MCF 10A (cell line): Measurements from ENCODE around the gene PHKG2. TPM values are rescaled to one million over a fixed set of nuclear protein-coding genes. Genes with fewer than 3 reads are reported as not detected.

Experiments used
- BruUV-seq: library from RNA; stranded (reverse); fragments of 400-500 nt; replicated peaks from 2 replicates; lab custom pipeline; 2021; lab: Mats Ljungman, UMichigan
- CTCF ChIA-PET: fragments of 300-600 bp; sonication (Branson Sonifier 250); formaldehyde crosslinking; extraction: SDS; loops from one replicate; lab custom pipeline; 2021; ENCODE audit warnings: antibody characterized with exemption, inconsistent platforms; lab: Yijun Ruan, JAX
- POLR2A ChIA-PET: fragments of 300-600, 350-650 bp; sonication (Branson Sonifier 250); formaldehyde crosslinking; extraction: SDS; loops from one replicate; lab custom pipeline; 2020; ENCODE audit warnings: antibody characterized with exemption, inconsistent platforms; lab: Yijun Ruan, JAX
- DNase-seq: peaks from one replicate; pipeline ENCODE4 v3.0.0-alpha.2; 2018; ENCODE audit not compliant: unreplicated experiment
- H3K27ac Mint-ChIP-seq: one replicate; pipeline ENCODE4 v1.8.0; 2022; ENCODE audit warnings: mild to moderate bottlenecking, low read depth, mixed read lengths; ENCODE audit not compliant: unreplicated experiment
- H3K27me3 Mint-ChIP-seq: one replicate; pipeline ENCODE4 v1.8.0; 2022; ENCODE audit warnings: mixed read lengths; ENCODE audit not compliant: insufficient read depth, unreplicated experiment
- H3K36me3 Mint-ChIP-seq: one replicate; pipeline ENCODE4 v1.8.0; 2022; ENCODE audit warnings: mild to moderate bottlenecking, moderate library complexity, mixed read lengths; ENCODE audit not compliant: insufficient read depth, unreplicated experiment
- H3K4me1 Mint-ChIP-seq: one replicate; pipeline ENCODE4 v1.8.0; 2022; ENCODE audit warnings: mixed read lengths; ENCODE audit not compliant: insufficient read depth, unreplicated experiment
- H3K4me3 Mint-ChIP-seq: one replicate; pipeline ENCODE4 v1.8.0; 2022; ENCODE audit warnings: mild to moderate bottlenecking, moderate library complexity, mixed read lengths; ENCODE audit not compliant: unreplicated experiment
- H3K9me3 Mint-ChIP-seq: one replicate; pipeline ENCODE4 v1.8.0; 2022; ENCODE audit warnings: mixed read lengths; ENCODE audit not compliant: unreplicated experiment
- intact Hi-C: fragments of 100-400 bp; cut with micrococcal nuclease; formaldehyde crosslinking; loops from 2 replicates; pipeline ENCODE4 v1.14.1; 2022
- total RNA-seq: library from RNA; stranded (reverse); gene quantifications from 2 replicates; pipeline ENCODE4 v1.2.3, GENCODE V29; 2022
- TF ChIP-seq, protein P1 (sequence below): fragments of 200-600 bp; IDR thresholded peaks from one replicate; pipeline ENCODE4 v1.8.0; 2022; ENCODE audit warnings: antibody characterized with exemption, mild to moderate bottlenecking; ENCODE audit not compliant: unreplicated experiment

PHKG2 gene
- total RNA-seq, 1 experiment from 2014 or later = 28.4 TPM

DNA sequence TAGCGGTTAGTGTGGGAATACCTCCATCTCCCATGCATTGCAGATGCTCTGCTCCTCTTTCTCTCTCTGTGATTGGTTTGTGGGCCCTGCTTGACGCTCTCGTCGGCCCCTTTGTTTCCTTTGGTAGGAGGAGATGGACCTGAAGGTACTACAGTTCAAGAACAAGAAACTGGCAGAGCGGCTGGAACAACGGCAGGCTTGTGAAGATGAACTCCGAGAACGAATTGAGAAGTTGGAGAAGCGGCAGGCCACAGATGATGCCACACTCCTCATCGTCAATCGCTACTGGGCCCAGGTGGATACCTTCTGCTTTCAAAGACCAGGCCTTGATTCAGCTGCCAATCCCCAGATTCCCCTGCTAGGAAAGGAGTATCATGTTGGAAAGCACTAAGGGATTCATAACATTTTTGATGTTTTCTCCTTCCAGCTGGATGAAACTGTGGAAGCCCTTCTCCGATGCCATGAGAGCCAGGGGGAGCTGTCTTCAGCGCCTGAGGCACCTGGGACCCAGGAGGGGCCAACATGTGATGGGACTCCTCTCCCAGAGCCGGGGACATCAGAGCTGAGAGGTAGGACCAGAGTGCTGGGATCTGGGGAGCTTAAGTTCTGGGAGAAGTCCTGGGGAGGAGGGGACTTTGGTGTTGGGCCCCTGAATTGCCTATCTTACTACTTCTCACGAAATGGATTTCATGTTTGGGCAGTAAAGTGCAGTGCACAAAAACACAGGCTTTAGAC lies 14.9 kb downstream of the PHKG2 start:
- no peak for DNase-seq
- peak overlapping the region; percentile 87 for H3K4me3 Mint-ChIP-seq
- ChIA-PET POLR2A (interaction anchor here (0.7 to 5.9 kb wide), 11 partner anchors 8 to 76 kb away, joined by 3 to 41 read pairs (median 5); partner anchors contain the start of gene PHKG2), CTCF (interaction anchor here (0.6 to 1.1 kb wide), 4 partner anchors 30 to 105 kb away, joined by 3 to 4 read pairs (median 3); partner anchors contain the start of gene FBRS)
- TF ChIP-seq, protein P1, sequence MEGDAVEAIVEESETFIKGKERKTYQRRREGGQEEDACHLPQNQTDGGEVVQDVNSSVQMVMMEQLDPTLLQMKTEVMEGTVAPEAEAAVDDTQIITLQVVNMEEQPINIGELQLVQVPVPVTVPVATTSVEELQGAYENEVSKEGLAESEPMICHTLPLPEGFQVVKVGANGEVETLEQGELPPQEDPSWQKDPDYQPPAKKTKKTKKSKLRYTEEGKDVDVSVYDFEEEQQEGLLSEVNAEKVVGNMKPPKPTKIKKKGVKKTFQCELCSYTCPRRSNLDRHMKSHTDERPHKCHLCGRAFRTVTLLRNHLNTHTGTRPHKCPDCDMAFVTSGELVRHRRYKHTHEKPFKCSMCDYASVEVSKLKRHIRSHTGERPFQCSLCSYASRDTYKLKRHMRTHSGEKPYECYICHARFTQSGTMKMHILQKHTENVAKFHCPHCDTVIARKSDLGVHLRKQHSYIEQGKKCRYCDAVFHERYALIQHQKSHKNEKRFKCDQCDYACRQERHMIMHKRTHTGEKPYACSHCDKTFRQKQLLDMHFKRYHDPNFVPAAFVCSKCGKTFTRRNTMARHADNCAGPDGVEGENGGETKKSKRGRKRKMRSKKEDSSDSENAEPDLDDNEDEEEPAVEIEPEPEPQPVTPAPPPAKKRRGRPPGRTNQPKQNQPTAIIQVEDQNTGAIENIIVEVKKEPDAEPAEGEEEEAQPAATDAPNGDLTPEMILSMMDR = no peak
- BruUV-seq = no TSS peak
- no peaks in the 10 kb centered on the region for H3K9me3 Mint-ChIP-seq
- H3K36me3 Mint-ChIP-seq = peaks cover 53% of the 10 kb centered on the region
- no peaks in the 10 kb centered on the region for H3K27me3 Mint-ChIP-seq
- peaks cover 17% of the 10 kb centered on the region for H3K4me1 Mint-ChIP-seq
- H3K27ac Mint-ChIP-seq = peak overlapping the region; percentile 88
- intact Hi-C loops = loop anchor here (1.0 kb wide), 1 partner anchor 22 kb away; no protein-coding TSS in a partner anchor

DNA sequence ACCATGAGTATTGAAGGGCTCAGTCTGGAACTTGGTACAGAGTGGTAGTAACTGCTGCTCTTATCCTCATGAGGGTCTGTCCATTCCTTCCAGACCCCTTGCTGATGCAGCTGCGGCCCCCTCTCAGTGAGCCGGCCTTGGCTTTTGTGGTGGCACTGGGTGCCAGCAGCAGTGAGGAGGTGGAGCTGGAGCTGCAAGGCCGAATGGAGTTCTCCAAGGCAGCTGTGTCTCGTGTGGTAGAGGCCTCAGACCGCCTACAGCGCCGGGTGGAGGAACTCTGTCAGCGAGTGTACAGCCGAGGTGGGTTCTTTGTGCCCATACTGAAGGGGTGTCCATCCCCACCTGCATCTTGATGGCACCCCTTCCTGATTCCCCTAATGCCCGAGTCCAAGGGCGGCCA lies 15.9 kb downstream of the PHKG2 start:
- no TSS peak for BruUV-seq
- Mint-ChIP-seq H3K27ac (no peak overlapping the region), H3K4me1 (peaks cover 17% of the 10 kb centered on the region), H3K4me3 (peak overlapping the region; percentile 87), H3K9me3 (no peaks in the 10 kb centered on the region), H3K27me3 (no peaks in the 10 kb centered on the region), H3K36me3 (peaks cover 62% of the 10 kb centered on the region)
- ChIA-PET POLR2A (interaction anchor here (0.7 to 5.9 kb wide), 5 partner anchors 10 to 50 kb away, joined by 3 to 41 read pairs (median 16); partner anchors contain the start of gene PHKG2), CTCF (interaction anchor here (0.7 to 1.8 kb wide), 3 partner anchors 10 to 120 kb away, joined by 3 to 5 read pairs (median 4); no protein-coding TSS in a partner anchor)
- no peak for DNase-seq
- intact Hi-C loops = no loop called here
- TF ChIP-seq, protein P1 = no peak

DNA sequence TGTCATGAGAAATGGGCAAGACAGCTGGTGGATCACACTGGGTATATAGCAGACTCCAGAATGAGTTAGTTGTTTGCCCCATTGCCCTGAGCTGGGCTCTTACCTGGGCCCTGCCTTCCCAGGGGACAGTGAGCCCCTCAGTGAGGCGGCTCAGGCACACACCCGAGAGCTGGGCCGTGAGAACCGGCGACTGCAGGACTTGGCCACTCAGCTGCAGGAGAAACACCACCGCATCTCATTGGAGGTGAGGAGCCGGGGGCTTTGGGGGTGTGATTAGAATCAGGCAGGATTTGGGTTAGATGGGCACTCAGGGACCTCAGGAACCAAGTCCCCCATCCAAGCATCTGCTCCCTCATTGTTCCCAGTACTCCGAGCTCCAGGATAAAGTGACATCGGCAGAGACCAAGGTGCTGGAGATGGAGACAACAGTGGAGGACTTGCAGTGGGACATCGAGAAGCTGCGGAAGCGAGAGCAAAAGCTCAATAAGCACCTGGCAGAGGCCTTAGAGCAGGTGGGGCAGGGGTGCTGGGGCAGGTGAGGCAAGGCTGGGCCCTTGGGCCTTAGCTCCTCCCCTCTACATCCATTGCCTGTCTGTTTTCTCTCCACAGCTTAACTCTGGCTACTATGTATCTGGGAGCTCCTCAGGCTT lies 16.7 kb downstream of the PHKG2 start:
- Mint-ChIP-seq H3K27me3 (no peaks in the 10 kb centered on the region), H3K9me3 (no peaks in the 10 kb centered on the region), H3K4me3 (no peak overlapping the region), H3K27ac (no peak overlapping the region), H3K36me3 (peaks cover 70% of the 10 kb centered on the region), H3K4me1 (peaks cover 17% of the 10 kb centered on the region)
- CTCF ChIA-PET = interaction anchor here (0.6 to 1.8 kb wide), 3 partner anchors 9 to 136 kb away, joined by 3 to 5 read pairs (median 4); no protein-coding TSS in a partner anchor
- DNase-seq = no peak
- POLR2A ChIA-PET = interaction anchor here (0.7 to 3.7 kb wide), 5 partner anchors 9 to 96 kb away, joined by 3 to 27 read pairs (median 4); partner anchors contain the start of gene PHKG2
- TF ChIP-seq, protein P1 = no peak
- BruUV-seq = no TSS peak
- intact Hi-C loops = no loop called here
